Measurements from ENCODE around the gene STATH. TPM values are rescaled to one million over a fixed set of nuclear protein-coding genes. Genes with fewer than 3 reads are reported as not detected.
"Not testable (repeated sequence)": the region's sequence is repeated elsewhere in the genome, so short reads cannot be mapped to it uniquely, and the experiment has no call there.

The STATH gene
- total and polyA plus RNA-seq, 2 experiments from 2014 or later = not detected

GRCh38 chr4:70041652-70042286, 46.0 kb downstream of the STATH start:
- no peaks in the 10 kb centered on the region for H3K36me3 ChIP-seq (ENCODE audit: low read depth)
- H3K27ac ChIP-seq = no peak overlapping the region
- H3F3A ChIP-seq (ENCODE audit: insufficient read depth) = no peaks in the 10 kb centered on the region
- H4K20me1 ChIP-seq (ENCODE audit: insufficient read depth) = no peaks in the 10 kb centered on the region
- no peaks in the 10 kb centered on the region for H3K9me3 ChIP-seq (ENCODE audit: low read depth)
- 55 to 68% methylated on average over 7 of the region's 7 CpGs for WGBS, 2 experiments (ENCODE audit: low coverage in 1 of 2, low lambda C conversion rate in 2 of 2, missing lambda C conversion rate in 2 of 2)
- no peaks in the 10 kb centered on the region for H3K27me3 ChIP-seq (replicated peaks; ENCODE audit: insufficient read depth)
- H3K79me2 ChIP-seq (ENCODE audit: insufficient read depth) = no peaks in the 10 kb centered on the region
- H3K4me3 ChIP-seq = no peak overlapping the region
- no peaks in the 10 kb centered on the region for H3K9me2 ChIP-seq (ENCODE audit: insufficient read depth)
- in situ Hi-C loops (cut with MboI) = no loop called here
- H3K4me2 ChIP-seq (ENCODE audit: unreplicated experiment) = no peak overlapping the region
- DNase-seq = no peak
- no peak for TF ChIP-seq EZH2 (IDR thresholded peaks at IDR 0.05; ENCODE audit: insufficient read depth, poor library complexity, severe bottlenecking)
- TF ChIP-seq EZH2phosphoT487 (IDR thresholded peaks at IDR 0.05; ENCODE audit: insufficient read depth, low read depth) = no peak
- no peak overlapping the region for H3K9ac ChIP-seq
- no peak overlapping the region for H2AFZ ChIP-seq
- H3K4me1 ChIP-seq (ENCODE audit: insufficient read depth) = no peaks in the 10 kb centered on the region

DNA sequence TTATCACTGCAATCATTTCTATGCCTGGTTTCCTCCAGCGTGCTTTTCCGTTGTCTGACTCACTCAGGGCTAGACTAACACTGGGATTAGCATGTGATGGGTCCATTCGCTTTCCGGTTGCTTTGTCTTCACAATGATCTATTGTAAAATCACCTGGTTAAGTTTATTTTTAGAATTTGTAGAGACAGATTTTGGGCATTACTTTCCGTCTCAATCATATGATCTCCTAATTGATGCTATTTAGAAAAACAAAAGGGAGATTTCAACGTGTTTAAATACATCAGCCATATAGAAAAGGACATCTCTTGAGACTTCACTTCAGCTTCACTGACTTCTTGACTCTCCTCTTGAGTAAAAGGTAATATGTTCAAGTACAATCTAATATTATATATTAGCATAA, 54.4 kb downstream of the STATH start, which contains the start of gene HTN1:
TSS of gene HTN1 (plus strand) at position 301 of the 400 bp plus-strand sequence. CDS start 2,639 bp downstream, outside the sequence.
- H4K20me1 ChIP-seq (ENCODE audit: insufficient read depth); H3K9me2 ChIP-seq (ENCODE audit: insufficient read depth); H3K4me1 ChIP-seq (ENCODE audit: insufficient read depth); H3K79me2 ChIP-seq (ENCODE audit: insufficient read depth); DNase-seq; H3K36me3 ChIP-seq (ENCODE audit: low read depth); H3K4me3 ChIP-seq; H3K27ac ChIP-seq; H3K4me2 ChIP-seq (ENCODE audit: unreplicated experiment); H3F3A ChIP-seq (ENCODE audit: insufficient read depth); H3K9ac ChIP-seq; in situ Hi-C loops (cut with MboI); H3K27me3 ChIP-seq (replicated peaks; ENCODE audit: insufficient read depth); H3K9me3 ChIP-seq (ENCODE audit: low read depth); H2AFZ ChIP-seq: not testable (repeated sequence)
- 45 to 48% methylated on average over 6 of the region's 6 CpGs for WGBS, 2 experiments (ENCODE audit: low coverage in 1 of 2, low lambda C conversion rate in 2 of 2, missing lambda C conversion rate in 2 of 2)

Other genes starting within 250 kb of the STATH start
- gene SULT1B1, start 235.3 kb upstream of the STATH start, total RNA-seq (2014; rRNA removed; shearing (Covaris generic)) = 2.6 TPM in 1 of 2 replicates, not detected in the other
- gene SULT1B1, start 235.3 kb upstream of the STATH start, polyA plus RNA-seq (2016; fragmentation: Nextera tagmentation; extraction: Ambion mirVana) = 0.10 and 0.11 TPM in 2 replicates
- gene SULT1E1, start 135.8 kb upstream of the STATH start, total RNA-seq (2014; rRNA removed; shearing (Covaris generic)) = not detected in 2 replicates
- not detected in 2 replicates for gene SULT1E1, start 135.8 kb upstream of the STATH start, polyA plus RNA-seq (2016; fragmentation: Nextera tagmentation; extraction: Ambion mirVana)
- not detected in 2 replicates for gene CSN1S1, start 64.9 kb upstream of the STATH start, total RNA-seq (2014; rRNA removed; shearing (Covaris generic))
- gene CSN1S1, start 64.9 kb upstream of the STATH start, polyA plus RNA-seq (2016; fragmentation: Nextera tagmentation; extraction: Ambion mirVana) = not detected in 2 replicates
- gene CSN2, start 30.2 kb upstream of the STATH start, total RNA-seq (2014; rRNA removed; shearing (Covaris generic)) = not detected in 2 replicates
- gene CSN2, start 30.2 kb upstream of the STATH start, polyA plus RNA-seq (2016; fragmentation: Nextera tagmentation; extraction: Ambion mirVana) = not detected in 2 replicates
- gene HTN3, start 32.5 kb downstream of the STATH start, total RNA-seq (2014; rRNA removed; shearing (Covaris generic)) = not detected in 2 replicates
- gene HTN3, start 32.5 kb downstream of the STATH start, polyA plus RNA-seq (2016; fragmentation: Nextera tagmentation; extraction: Ambion mirVana) = not detected in 2 replicates
- gene HTN1, start 54.5 kb downstream of the STATH start, total RNA-seq (2014; rRNA removed; shearing (Covaris generic)) = not detected in 2 replicates
- gene HTN1, start 54.5 kb downstream of the STATH start, polyA plus RNA-seq (2016; fragmentation: Nextera tagmentation; extraction: Ambion mirVana) = not detected in 2 replicates
- gene PRR27, start 158.3 kb downstream of the STATH start, total RNA-seq (2014; rRNA removed; shearing (Covaris generic)) = not detected in 2 replicates
- not detected in 2 replicates for gene PRR27, start 158.3 kb downstream of the STATH start, polyA plus RNA-seq (2016; fragmentation: Nextera tagmentation; extraction: Ambion mirVana)
- gene ODAM, start 199.8 kb downstream of the STATH start, total RNA-seq (2014; rRNA removed; shearing (Covaris generic)) = not detected in 2 replicates
- not detected in 2 replicates for gene ODAM, start 199.8 kb downstream of the STATH start, polyA plus RNA-seq (2016; fragmentation: Nextera tagmentation; extraction: Ambion mirVana)
- gene FDCSP, start 230.2 kb downstream of the STATH start, total RNA-seq (2014; rRNA removed; shearing (Covaris generic)) = not detected in 2 replicates
- gene FDCSP, start 230.2 kb downstream of the STATH start, polyA plus RNA-seq (2016; fragmentation: Nextera tagmentation; extraction: Ambion mirVana) = not detected in 2 replicates
- gene CSN3, start 246.6 kb downstream of the STATH start, total RNA-seq (2014; rRNA removed; shearing (Covaris generic)) = not detected in 2 replicates
- gene CSN3, start 246.6 kb downstream of the STATH start, polyA plus RNA-seq (2016; fragmentation: Nextera tagmentation; extraction: Ambion mirVana) = not detected in 2 replicates